Measurements from ENCODE around the gene ZFAND2A.

The ZFAND2A gene

GRCh38 chr7:1112625-1113547, 47.1 kb downstream of the ZFAND2A start:
- Histone ChIP-seq H3K36me3 (ENCODE audit: control insufficient read depth, insufficient read depth, low read length) (peaks cover 8% of the 10 kb centered on the region), H3K4me3 (ENCODE audit: extremely low read depth, insufficient read depth, low read length, poor library complexity, severe bottlenecking) (no peak overlapping the region), H3K9me3 (ENCODE audit: control insufficient read depth, low read length) (no peaks in the 10 kb centered on the region), H3K27ac (ENCODE audit: low read depth, low read length, severe bottlenecking) (no peak overlapping the region), H3K4me1 (ENCODE audit: control insufficient read depth, insufficient read depth, low read length, poor library complexity, severe bottlenecking) (no peaks in the 10 kb centered on the region)
- WGBS, 2 experiments (ENCODE audit: insufficient coverage in 2 of 2): 95 to 96% methylated on average over 41 to 42 of the region's 43 CpGs

- H3K9me3 ChIP-seq (ENCODE audit: control insufficient read depth, low read length): no peaks in the 10 kb centered on the region
- no peak overlapping the region for H3K4me3 ChIP-seq (ENCODE audit: extremely low read depth, insufficient read depth, low read length, poor library complexity, severe bottlenecking)
- H3K4me1 ChIP-seq (ENCODE audit: control insufficient read depth, insufficient read depth, low read length, poor library complexity, severe bottlenecking): no peaks in the 10 kb centered on the region
- H3K27ac ChIP-seq (ENCODE audit: low read depth, low read length, severe bottlenecking): no peak overlapping the region
- peaks cover 8% of the 10 kb centered on the region for H3K36me3 ChIP-seq (ENCODE audit: control insufficient read depth, insufficient read depth, low read length)
- WGBS, 2 experiments (ENCODE audit: insufficient coverage in 2 of 2): 93 to 94% methylated on average over 9 of the region's 9 CpGs
These were observed 47.9 kb downstream of the ZFAND2A start for GRCh38 chr7:1112109-1112508.

- H3K4me1 ChIP-seq (ENCODE audit: control insufficient read depth, insufficient read depth, low read length, poor library complexity, severe bottlenecking): no peaks in the 10 kb centered on the region
- H3K4me3 ChIP-seq (ENCODE audit: extremely low read depth, insufficient read depth, low read length, poor library complexity, severe bottlenecking): no peak overlapping the region
- WGBS, 2 experiments (ENCODE audit: insufficient coverage in 2 of 2): 86 to 95% methylated on average over 1 to 2 of the region's 3 CpGs
These were observed 48.8 kb downstream of the ZFAND2A start for GRCh38 chr7:1111156-1111555.

GRCh38 chr7:1110358-1110757, 49.6 kb downstream of the ZFAND2A start:
- no peak overlapping the region for H3K4me3 ChIP-seq (ENCODE audit: extremely low read depth, insufficient read depth, low read length, poor library complexity, severe bottlenecking)
- H3K4me1 ChIP-seq (ENCODE audit: control insufficient read depth, insufficient read depth, low read length, poor library complexity, severe bottlenecking): no peaks in the 10 kb centered on the region
- no peaks in the 10 kb centered on the region for H3K9me3 ChIP-seq (ENCODE audit: control insufficient read depth, low read length)
- H3K27ac ChIP-seq (ENCODE audit: low read depth, low read length, severe bottlenecking): no peak overlapping the region
- 93 to 97% methylated on average over 13 to 22 of the region's 28 CpGs for WGBS, 2 experiments (ENCODE audit: insufficient coverage in 2 of 2)
- H3K36me3 ChIP-seq (ENCODE audit: control insufficient read depth, insufficient read depth, low read length): peaks cover 8% of the 10 kb centered on the region

More at GRCh38 chr7:1111156-1111555, 48.8 kb downstream of the ZFAND2A start:
- no peak overlapping the region for H3K27ac ChIP-seq (ENCODE audit: low read depth, low read length, severe bottlenecking)
- no peaks in the 10 kb centered on the region for H3K9me3 ChIP-seq (ENCODE audit: control insufficient read depth, low read length)
- H3K36me3 ChIP-seq (ENCODE audit: control insufficient read depth, insufficient read depth, low read length): peaks cover 8% of the 10 kb centered on the region

GRCh38 chr7:1109581-1110310, 50.2 kb downstream of the ZFAND2A start:
- Histone ChIP-seq H3K4me3 (ENCODE audit: extremely low read depth, insufficient read depth, low read length, poor library complexity, severe bottlenecking) (no peak overlapping the region), H3K36me3 (ENCODE audit: control insufficient read depth, insufficient read depth, low read length) (peaks cover 8% of the 10 kb centered on the region), H3K9me3 (ENCODE audit: control insufficient read depth, low read length) (no peaks in the 10 kb centered on the region), H3K4me1 (ENCODE audit: control insufficient read depth, insufficient read depth, low read length, poor library complexity, severe bottlenecking) (no peaks in the 10 kb centered on the region), H3K27ac (ENCODE audit: low read depth, low read length, severe bottlenecking) (no peak overlapping the region)
- WGBS, 2 experiments (ENCODE audit: insufficient coverage in 2 of 2): 95 to 96% methylated on average over 39 to 48 of the region's 55 CpGs

- no peak overlapping the region for H3K27ac ChIP-seq (ENCODE audit: low read depth, low read length, severe bottlenecking)
- H3K9me3 ChIP-seq (ENCODE audit: control insufficient read depth, low read length): no peaks in the 10 kb centered on the region
- H3K36me3 ChIP-seq (ENCODE audit: control insufficient read depth, insufficient read depth, low read length): peaks cover 4% of the 10 kb centered on the region
- H3K4me1 ChIP-seq (ENCODE audit: control insufficient read depth, insufficient read depth, low read length, poor library complexity, severe bottlenecking): no peaks in the 10 kb centered on the region
- WGBS, 2 experiments (ENCODE audit: insufficient coverage in 2 of 2): 95% methylated on average over 21 to 22 of the region's 30 CpGs
- no peak overlapping the region for H3K4me3 ChIP-seq (ENCODE audit: extremely low read depth, insufficient read depth, low read length, poor library complexity, severe bottlenecking)
These were observed 51.6 kb downstream of the ZFAND2A start for GRCh38 chr7:1108264-1108920.

- Histone ChIP-seq H3K27ac (ENCODE audit: low read depth, low read length, severe bottlenecking) (no peak overlapping the region), H3K36me3 (ENCODE audit: control insufficient read depth, insufficient read depth, low read length) (no peaks in the 10 kb centered on the region), H3K4me1 (ENCODE audit: control insufficient read depth, insufficient read depth, low read length, poor library complexity, severe bottlenecking) (no peaks in the 10 kb centered on the region), H3K4me3 (ENCODE audit: extremely low read depth, insufficient read depth, low read length, poor library complexity, severe bottlenecking) (no peak overlapping the region), H3K9me3 (ENCODE audit: control insufficient read depth, low read length) (no peaks in the 10 kb centered on the region)
- WGBS, 2 experiments (ENCODE audit: insufficient coverage in 2 of 2): 90 to 93% methylated on average over 12 to 20 of the region's 20 CpGs
These were observed 53.1 kb downstream of the ZFAND2A start for GRCh38 chr7:1106793-1107421.

GRCh38 chr7:1106063-1106792, 53.8 kb downstream of the ZFAND2A start:
- peaks cover under 1% of the 10 kb centered on the region for H3K4me1 ChIP-seq (ENCODE audit: control insufficient read depth, insufficient read depth, low read length, poor library complexity, severe bottlenecking)
- H3K9me3 ChIP-seq (ENCODE audit: control insufficient read depth, low read length): no peaks in the 10 kb centered on the region
- H3K4me3 ChIP-seq (ENCODE audit: extremely low read depth, insufficient read depth, low read length, poor library complexity, severe bottlenecking): no peak overlapping the region
- H3K27ac ChIP-seq (ENCODE audit: low read depth, low read length, severe bottlenecking): no peak overlapping the region
- no peaks in the 10 kb centered on the region for H3K36me3 ChIP-seq (ENCODE audit: control insufficient read depth, insufficient read depth, low read length)
- WGBS, 2 experiments (ENCODE audit: insufficient coverage in 2 of 2): 92% methylated on average over 17 to 26 of the region's 27 CpGs

- Histone ChIP-seq H3K36me3 (ENCODE audit: control insufficient read depth, insufficient read depth, low read length) (no peaks in the 10 kb centered on the region), H3K4me1 (ENCODE audit: control insufficient read depth, insufficient read depth, low read length, poor library complexity, severe bottlenecking) (peaks cover 11% of the 10 kb centered on the region), H3K27ac (ENCODE audit: low read depth, low read length, severe bottlenecking) (no peak overlapping the region), H3K9me3 (ENCODE audit: control insufficient read depth, low read length) (no peaks in the 10 kb centered on the region), H3K4me3 (ENCODE audit: extremely low read depth, insufficient read depth, low read length, poor library complexity, severe bottlenecking) (no peak overlapping the region)
- 91 to 93% methylated on average over 9 to 11 of the region's 11 CpGs for WGBS, 2 experiments (ENCODE audit: insufficient coverage in 2 of 2)
These were observed 54.8 kb downstream of the ZFAND2A start for GRCh38 chr7:1105189-1105588.

Data from mesodermal cell (in vitro differentiated cells).